Calu3 (cell line): ENCODE measurements around the gene EPHB3. TPM values are rescaled to one million over a fixed set of nuclear protein-coding genes. Genes with fewer than 3 reads are reported as not detected.
A peak's percentile ranks its signal among the peaks of the same experiment; 100 is the strongest.

Experiments
- BruUV-seq: library from RNA; stranded (reverse); fragments of 400-500 nt; replicated peaks from 2 replicates; lab custom pipeline; 2021; lab: Mats Ljungman, UMichigan
- CTCF ChIA-PET: fragments of 300-600 bp; sonication (Branson Sonifier 250); formaldehyde crosslinking; loops from one replicate; lab custom pipeline; 2022; ENCODE audit warnings: antibody characterized with exemption; lab: Charles Lee
- DNase-seq: peaks from one replicate; pipeline ENCODE4 v3.0.0; 2022
- H3K27ac Mint-ChIP-seq: one replicate; pipeline ENCODE4 v1.8.0; 2022; ENCODE audit warnings: mixed read lengths; ENCODE audit not compliant: unreplicated experiment
- H3K27me3 Mint-ChIP-seq: one replicate; pipeline ENCODE4 v1.8.0; 2022; ENCODE audit warnings: mixed read lengths; ENCODE audit not compliant: unreplicated experiment
- H3K36me3 Mint-ChIP-seq: one replicate; pipeline ENCODE4 v1.8.0; 2022; ENCODE audit warnings: mild to moderate bottlenecking, moderate library complexity, mixed read lengths; ENCODE audit not compliant: insufficient read depth, unreplicated experiment
- H3K4me1 Mint-ChIP-seq: one replicate; pipeline ENCODE4 v1.8.0; 2022; ENCODE audit warnings: mild to moderate bottlenecking, low read depth, mixed read lengths; ENCODE audit not compliant: unreplicated experiment
- H3K4me3 Mint-ChIP-seq: one replicate; pipeline ENCODE4 v1.8.0; 2022; ENCODE audit warnings: mild to moderate bottlenecking, low read depth, moderate library complexity, mixed read lengths; ENCODE audit not compliant: unreplicated experiment
- H3K9me3 Mint-ChIP-seq: one replicate; pipeline ENCODE4 v1.8.0; 2022; ENCODE audit warnings: low read depth, mixed read lengths; ENCODE audit not compliant: unreplicated experiment
- intact Hi-C: fragments of 100-400 bp; cut with micrococcal nuclease; formaldehyde crosslinking; loops from one replicate; pipeline ENCODE4 v1.10.0; 2022; ENCODE audit not compliant: unreplicated experiment
- total RNA-seq: library from RNA; stranded (reverse); gene quantifications from 2 replicates; pipeline ENCODE4 v1.2.3, GENCODE V29; 2022
- TF ChIP-seq, protein P1 (sequence below): fragments of 200-600 bp; IDR thresholded peaks from one replicate; pipeline ENCODE4 v1.8.0; 2022; ENCODE audit warnings: antibody characterized with exemption; ENCODE audit not compliant: unreplicated experiment

Gene EPHB3
- total RNA-seq, 1 experiment from 2014 or later: 2.5 TPM

- Mint-ChIP-seq H3K27me3 (peaks cover 88% of the 10 kb centered on the region), H3K36me3 (no peaks in the 10 kb centered on the region), H3K9me3 (no peaks in the 10 kb centered on the region), H3K27ac (no peak overlapping the region), H3K4me3 (peak overlapping the region; percentile 13), H3K4me1 (peaks cover 21% of the 10 kb centered on the region)
- no TSS peak for BruUV-seq
- CTCF ChIA-PET: interaction anchor here (0.7 to 1.1 kb wide), 3 partner anchors 38 to 154 kb away, joined by 4 to 6 read pairs (median 5); partner anchors contain the start of gene EPHB3
- intact Hi-C loops: no loop called here
- DNase-seq: no peak
- TF ChIP-seq, protein P1, sequence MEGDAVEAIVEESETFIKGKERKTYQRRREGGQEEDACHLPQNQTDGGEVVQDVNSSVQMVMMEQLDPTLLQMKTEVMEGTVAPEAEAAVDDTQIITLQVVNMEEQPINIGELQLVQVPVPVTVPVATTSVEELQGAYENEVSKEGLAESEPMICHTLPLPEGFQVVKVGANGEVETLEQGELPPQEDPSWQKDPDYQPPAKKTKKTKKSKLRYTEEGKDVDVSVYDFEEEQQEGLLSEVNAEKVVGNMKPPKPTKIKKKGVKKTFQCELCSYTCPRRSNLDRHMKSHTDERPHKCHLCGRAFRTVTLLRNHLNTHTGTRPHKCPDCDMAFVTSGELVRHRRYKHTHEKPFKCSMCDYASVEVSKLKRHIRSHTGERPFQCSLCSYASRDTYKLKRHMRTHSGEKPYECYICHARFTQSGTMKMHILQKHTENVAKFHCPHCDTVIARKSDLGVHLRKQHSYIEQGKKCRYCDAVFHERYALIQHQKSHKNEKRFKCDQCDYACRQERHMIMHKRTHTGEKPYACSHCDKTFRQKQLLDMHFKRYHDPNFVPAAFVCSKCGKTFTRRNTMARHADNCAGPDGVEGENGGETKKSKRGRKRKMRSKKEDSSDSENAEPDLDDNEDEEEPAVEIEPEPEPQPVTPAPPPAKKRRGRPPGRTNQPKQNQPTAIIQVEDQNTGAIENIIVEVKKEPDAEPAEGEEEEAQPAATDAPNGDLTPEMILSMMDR: no peak
These were observed 41.8 kb downstream of the EPHB3 start for GRCh38 chr3:184603151-184604030.

DNA sequence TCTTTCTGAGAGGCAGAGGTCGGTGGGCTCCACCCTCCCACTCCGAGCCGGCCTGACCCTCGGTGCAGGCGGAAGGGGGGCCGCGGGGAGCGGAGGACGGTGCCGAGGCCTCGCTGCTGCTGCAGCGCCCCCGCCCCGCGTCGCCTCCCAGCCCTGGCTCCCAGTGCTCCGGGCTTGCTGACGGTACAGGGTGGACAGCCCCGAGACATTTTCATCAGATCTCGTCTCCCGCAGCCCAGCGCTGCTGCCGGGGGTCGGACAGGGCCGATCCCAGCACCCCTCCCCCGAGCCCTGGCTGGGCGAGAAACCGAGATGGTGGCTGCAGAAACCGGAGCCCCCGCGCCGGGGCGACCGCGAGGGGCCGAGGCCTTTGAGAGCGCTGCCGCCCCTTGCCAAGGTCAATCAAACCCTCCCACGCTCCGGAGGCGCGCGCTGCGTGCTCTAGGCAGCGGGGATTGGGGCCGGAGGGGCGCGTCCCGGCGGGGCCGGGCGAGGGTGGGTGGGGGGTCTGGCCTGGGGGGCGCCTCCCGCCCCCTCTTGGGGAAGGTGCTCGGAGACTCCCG lies 42.5 kb downstream of the EPHB3 start:
- CTCF ChIA-PET: interaction anchor here (0.6 kb wide), 1 partner anchor 108 kb away, joined by 3 read pairs; the partner anchor contains the start of gene MAGEF1
- Mint-ChIP-seq H3K27me3 (peaks cover 93% of the 10 kb centered on the region), H3K4me1 (peaks cover 21% of the 10 kb centered on the region), H3K27ac (no peak overlapping the region), H3K36me3 (no peaks in the 10 kb centered on the region), H3K9me3 (no peaks in the 10 kb centered on the region), H3K4me3 (peak overlapping the region; percentile 13)
- TF ChIP-seq, protein P1: no peak
- intact Hi-C loops: no loop called here
- BruUV-seq: no TSS peak
- DNase-seq: no peak

DNA sequence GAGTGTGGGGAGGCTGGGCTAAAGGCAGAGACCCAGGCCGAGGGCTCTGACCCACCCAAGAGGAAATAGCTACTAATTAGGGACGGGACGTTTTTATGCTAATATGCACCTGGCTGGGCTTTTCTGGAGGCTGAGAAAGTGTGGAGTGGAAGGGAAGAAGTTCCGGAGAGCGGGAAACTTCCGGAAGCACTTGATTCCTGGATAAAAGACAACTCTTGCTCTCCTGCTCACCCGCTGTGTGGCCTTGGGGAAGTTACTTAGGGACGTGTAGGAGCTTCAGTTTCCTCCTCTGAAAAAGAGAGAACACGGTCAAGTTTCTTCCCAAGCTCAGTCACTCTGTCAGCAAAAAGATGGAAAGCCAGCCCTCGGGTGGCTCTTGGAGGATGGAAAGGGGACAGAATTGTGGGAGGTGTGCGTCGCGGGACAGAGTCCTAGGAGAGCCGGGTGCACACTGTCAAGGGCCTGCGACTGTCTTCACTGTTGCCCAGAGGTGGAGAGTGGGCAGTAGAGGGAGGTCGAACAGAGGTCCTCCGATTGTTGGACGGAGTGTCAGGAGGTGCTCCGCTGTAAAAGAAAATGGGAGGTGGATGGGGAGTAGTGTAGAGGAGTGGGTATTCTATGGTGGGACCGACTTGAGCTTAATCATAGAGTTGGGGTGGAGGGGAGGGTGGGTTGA lies 43.2 kb downstream of the EPHB3 start:
- Mint-ChIP-seq H3K4me3 (peak overlapping the region; percentile 13), H3K36me3 (no peaks in the 10 kb centered on the region), H3K27ac (no peak overlapping the region), H3K9me3 (no peaks in the 10 kb centered on the region), H3K4me1 (peaks cover 21% of the 10 kb centered on the region), H3K27me3 (peaks cover 91% of the 10 kb centered on the region)
- no TSS peak for BruUV-seq
- intact Hi-C loops: no loop called here
- no peak for DNase-seq
- TF ChIP-seq, protein P1: no peak
- CTCF ChIA-PET: interaction anchor here (0.6 to 1.3 kb wide), 3 partner anchors 60 to 186 kb away, joined by 3 to 6 read pairs (median 4); partner anchors contain the start of gene MAGEF1

DNA sequence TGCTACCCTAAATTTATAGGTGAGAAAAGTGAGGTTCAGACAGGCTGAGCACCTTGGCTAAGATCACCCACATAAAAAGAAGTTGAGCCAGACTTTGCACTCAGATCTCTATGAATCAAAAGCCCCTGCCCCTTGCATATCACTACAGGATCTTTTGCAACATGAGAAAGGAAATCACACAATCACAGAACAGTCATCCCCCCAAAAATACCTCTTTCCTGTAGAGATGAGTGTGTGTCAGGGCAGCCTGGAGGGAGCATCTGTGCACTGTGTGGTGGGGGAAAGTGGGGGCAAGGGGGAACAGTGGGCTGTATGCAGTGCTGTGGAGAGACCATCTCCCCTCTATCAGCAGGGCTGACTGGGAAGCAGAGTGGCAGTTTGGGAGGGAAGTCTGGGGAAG lies 46.6 kb downstream of the EPHB3 start:
- no peaks in the 10 kb centered on the region for H3K36me3 Mint-ChIP-seq
- peaks cover 75% of the 10 kb centered on the region for H3K27me3 Mint-ChIP-seq
- TF ChIP-seq, protein P1: no peak
- intact Hi-C loops: no loop called here
- peaks cover under 1% of the 10 kb centered on the region for H3K4me1 Mint-ChIP-seq
- no TSS peak for BruUV-seq
- no peak overlapping the region for H3K4me3 Mint-ChIP-seq
- H3K9me3 Mint-ChIP-seq: no peaks in the 10 kb centered on the region
- DNase-seq: no peak
- CTCF ChIA-PET: no interaction called here
- H3K27ac Mint-ChIP-seq: no peak overlapping the region
